ENCODE measurements around the gene PTPN6.

DNA sequence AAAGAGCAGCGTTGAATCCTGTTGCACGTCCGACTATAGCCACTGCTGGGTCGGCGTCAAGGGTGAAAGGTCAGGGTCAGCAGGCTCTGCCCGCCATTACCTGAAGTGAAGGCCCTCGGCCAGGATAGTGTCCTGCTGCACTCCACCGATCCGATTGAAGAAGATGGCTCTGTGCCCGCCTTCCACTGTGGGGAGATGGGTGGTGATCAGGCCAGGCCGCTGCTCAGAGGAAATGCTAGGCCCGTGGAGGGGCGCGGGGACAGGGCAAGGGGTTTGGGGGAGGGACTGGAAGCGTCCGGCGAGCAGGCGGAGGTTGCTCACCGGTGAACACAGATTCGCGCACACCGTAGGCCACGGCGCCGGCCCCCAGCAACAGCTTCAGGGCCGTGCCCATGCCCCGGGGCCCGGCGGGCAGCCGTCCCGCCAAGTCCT lies 19.0 kb downstream of the PTPN6 start:
- TF ChIP-seq, protein P1, sequence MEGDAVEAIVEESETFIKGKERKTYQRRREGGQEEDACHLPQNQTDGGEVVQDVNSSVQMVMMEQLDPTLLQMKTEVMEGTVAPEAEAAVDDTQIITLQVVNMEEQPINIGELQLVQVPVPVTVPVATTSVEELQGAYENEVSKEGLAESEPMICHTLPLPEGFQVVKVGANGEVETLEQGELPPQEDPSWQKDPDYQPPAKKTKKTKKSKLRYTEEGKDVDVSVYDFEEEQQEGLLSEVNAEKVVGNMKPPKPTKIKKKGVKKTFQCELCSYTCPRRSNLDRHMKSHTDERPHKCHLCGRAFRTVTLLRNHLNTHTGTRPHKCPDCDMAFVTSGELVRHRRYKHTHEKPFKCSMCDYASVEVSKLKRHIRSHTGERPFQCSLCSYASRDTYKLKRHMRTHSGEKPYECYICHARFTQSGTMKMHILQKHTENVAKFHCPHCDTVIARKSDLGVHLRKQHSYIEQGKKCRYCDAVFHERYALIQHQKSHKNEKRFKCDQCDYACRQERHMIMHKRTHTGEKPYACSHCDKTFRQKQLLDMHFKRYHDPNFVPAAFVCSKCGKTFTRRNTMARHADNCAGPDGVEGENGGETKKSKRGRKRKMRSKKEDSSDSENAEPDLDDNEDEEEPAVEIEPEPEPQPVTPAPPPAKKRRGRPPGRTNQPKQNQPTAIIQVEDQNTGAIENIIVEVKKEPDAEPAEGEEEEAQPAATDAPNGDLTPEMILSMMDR (IDR thresholded peaks at IDR 0.05) = no peak
- TF ChIP-seq POLR2A (IDR thresholded peaks at IDR 0.05) (no peak), EP300 (IDR thresholded peaks at IDR 0.05) (no peak)
